GM06990 (cell line): ENCODE data around the gene CLDN4.

ENCODE experiments used
- DNase-seq: peaks from one replicate; pipeline ENCODE4 v3.0.0-alpha.2; 2011; ENCODE audit not compliant: insufficient read length; ENCODE audit errors: extremely low read depth
- H3K27me3 ChIP-seq: replicated peaks from 2 replicates; pipeline ENCODE4 v1.6.0; 2011; ENCODE audit warnings: low read length; ENCODE audit not compliant: control insufficient read depth, insufficient read depth
- H3K36me3 ChIP-seq: 2 replicates; pipeline ENCODE4 v1.5.1; 2011; ENCODE audit warnings: low read length; ENCODE audit not compliant: control insufficient read depth, insufficient read depth
- H3K4me3 ChIP-seq: replicated peaks from 2 replicates; pipeline ENCODE4 v1.5.1; 2011; ENCODE audit warnings: low read depth, mild to moderate bottlenecking, control low read depth, low read length
- TF ChIP-seq, protein P1 (sequence below): IDR thresholded peaks from 2 replicates; pipeline ENCODE4 v1.5.1; 2011; ENCODE audit warnings: low read length, control low read depth, mild to moderate bottlenecking, inconsistent platforms; ENCODE audit not compliant: insufficient read depth, poor library complexity, severe bottlenecking

CLDN4 gene

DNA sequence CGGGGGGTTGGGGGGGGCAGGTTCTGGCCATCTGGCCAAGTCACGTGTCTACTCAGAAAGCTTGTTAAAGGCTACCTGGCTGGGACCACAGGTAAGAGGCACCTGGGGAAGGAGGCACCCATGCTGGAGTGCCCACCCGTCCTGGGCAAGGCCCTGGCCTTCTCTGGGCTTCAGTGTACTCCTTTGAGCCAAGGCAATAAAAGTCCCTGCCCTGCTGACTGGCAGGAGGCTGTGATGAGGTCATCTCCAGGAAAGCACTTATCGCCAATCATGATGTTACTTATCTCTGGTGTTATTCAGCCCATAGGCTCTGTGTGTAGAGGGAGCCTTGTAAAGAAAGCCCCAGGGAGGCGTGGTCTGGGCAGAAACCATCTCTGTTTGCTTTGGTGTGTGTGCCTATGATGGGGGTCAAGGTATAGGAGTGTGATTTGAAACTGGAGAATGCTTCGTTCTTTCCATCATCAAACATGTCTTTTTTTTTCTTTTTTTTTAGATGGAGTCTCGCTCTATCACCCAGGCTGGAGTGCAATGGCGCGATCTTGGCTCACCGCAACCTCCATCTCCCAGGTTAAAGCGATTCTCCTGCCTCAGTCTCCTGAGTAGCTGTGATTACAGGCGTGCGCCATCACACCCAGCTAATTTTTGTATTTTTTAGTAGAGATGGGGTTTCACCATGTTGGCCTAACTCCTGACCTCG, 2.5 kb upstream of the CLDN4 start:
- Histone ChIP-seq H3K4me3 (no peak overlapping the region), H3K36me3 (no peaks in the 10 kb centered on the region), H3K27me3 (no peaks in the 10 kb centered on the region; the same call in 1 of the 2 replicates)
- TF ChIP-seq, protein P1, sequence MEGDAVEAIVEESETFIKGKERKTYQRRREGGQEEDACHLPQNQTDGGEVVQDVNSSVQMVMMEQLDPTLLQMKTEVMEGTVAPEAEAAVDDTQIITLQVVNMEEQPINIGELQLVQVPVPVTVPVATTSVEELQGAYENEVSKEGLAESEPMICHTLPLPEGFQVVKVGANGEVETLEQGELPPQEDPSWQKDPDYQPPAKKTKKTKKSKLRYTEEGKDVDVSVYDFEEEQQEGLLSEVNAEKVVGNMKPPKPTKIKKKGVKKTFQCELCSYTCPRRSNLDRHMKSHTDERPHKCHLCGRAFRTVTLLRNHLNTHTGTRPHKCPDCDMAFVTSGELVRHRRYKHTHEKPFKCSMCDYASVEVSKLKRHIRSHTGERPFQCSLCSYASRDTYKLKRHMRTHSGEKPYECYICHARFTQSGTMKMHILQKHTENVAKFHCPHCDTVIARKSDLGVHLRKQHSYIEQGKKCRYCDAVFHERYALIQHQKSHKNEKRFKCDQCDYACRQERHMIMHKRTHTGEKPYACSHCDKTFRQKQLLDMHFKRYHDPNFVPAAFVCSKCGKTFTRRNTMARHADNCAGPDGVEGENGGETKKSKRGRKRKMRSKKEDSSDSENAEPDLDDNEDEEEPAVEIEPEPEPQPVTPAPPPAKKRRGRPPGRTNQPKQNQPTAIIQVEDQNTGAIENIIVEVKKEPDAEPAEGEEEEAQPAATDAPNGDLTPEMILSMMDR, result no peak
- DNase-seq, result no peak

DNA sequence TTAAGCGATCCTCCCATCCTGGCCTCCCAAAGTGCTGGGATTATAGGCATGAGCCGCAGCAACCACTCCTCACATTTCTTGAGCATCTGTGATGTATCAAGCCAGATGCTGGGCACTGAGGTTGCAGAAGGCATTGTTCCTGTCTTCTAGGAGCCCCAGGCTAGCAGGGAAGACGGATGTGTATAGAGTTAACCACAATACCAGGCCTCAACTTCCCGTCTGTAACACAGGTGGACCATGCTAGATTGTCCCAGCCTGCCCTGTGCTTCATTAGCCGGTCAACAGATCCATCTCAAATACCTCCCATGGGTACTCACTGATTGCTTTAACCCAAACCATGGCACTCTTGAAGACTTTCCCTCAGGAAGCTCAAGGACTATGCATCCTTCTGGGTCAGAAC, 1.8 kb upstream of the CLDN4 start:
- TF ChIP-seq, protein P1, result no peak
- no peak overlapping the region for H3K4me3 ChIP-seq
- DNase-seq, result no peak
- H3K36me3 ChIP-seq, result no peaks in the 10 kb centered on the region
- no peaks in the 10 kb centered on the region; the same call in 1 of the 2 replicates for H3K27me3 ChIP-seq

DNA sequence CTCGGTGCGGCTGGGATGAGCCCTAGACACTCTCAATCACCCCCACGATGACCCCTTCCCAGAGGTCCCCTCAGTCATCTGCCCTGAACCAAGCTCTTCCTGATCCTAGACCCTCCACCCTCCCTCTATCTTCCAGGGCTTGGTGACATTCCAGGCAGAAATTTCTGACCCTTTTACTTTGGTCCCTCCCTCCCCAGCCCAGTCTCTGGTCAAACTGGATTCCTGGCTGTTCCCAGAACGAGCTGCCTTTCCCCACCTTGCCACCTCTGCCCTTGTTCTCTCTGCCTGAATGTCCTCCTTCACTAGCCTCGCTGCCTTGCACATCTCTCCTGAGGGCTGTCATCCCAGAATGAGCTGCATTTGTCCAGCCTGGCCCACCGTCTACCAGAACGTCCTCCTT, 1.3 kb upstream of the CLDN4 start:
- TF ChIP-seq, protein P1, result no peak
- H3K4me3 ChIP-seq, result no peak overlapping the region

DNA sequence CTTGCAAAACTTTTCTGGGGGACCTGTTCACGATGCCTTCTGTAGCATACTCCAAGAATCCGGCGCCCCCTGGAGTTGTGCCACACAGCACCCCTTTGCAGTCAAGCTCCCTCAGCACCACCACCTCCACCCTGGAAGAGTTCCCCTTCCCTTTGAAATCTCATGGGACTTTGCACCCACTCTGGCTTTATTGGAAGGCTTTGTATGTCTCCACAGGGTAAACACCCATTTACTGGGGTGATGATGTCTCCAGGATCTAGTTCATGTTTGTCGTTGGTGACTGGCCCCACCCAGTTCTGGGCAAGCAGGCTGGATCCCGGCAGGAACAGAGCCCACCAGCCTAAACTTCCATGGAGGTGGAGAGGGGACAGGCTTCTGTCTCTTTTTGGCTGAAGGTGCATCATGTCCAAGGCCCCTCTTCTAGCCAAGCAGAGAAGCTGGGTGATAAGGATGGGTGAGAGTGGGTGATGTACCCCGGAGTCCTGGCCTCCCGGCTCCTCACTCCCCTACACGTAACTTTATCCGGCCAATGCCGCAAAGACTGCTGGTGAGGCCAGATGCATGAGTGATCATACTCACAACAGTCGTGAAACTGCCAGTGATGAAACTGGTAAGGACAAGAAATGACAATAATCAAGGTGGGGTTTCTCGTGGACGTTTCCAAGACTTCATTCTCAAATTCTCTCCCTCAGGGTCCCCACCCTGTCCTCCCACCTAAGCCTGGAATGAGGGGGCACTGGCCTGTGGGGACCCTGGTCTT, 695 bp upstream of the CLDN4 start:
- no peak for DNase-seq
- Histone ChIP-seq H3K4me3 (no peak overlapping the region), H3K27me3 (no peaks in the 10 kb centered on the region; the same call in 1 of the 2 replicates), H3K36me3 (no peaks in the 10 kb centered on the region)
- TF ChIP-seq, protein P1, result no peak

More for the DNA sequence above, 1.3 kb upstream of the CLDN4 start:
- DNase-seq, result no peak
- Histone ChIP-seq H3K36me3 (no peaks in the 10 kb centered on the region), H3K27me3 (no peaks in the 10 kb centered on the region; the same call in 1 of the 2 replicates)

DNA sequence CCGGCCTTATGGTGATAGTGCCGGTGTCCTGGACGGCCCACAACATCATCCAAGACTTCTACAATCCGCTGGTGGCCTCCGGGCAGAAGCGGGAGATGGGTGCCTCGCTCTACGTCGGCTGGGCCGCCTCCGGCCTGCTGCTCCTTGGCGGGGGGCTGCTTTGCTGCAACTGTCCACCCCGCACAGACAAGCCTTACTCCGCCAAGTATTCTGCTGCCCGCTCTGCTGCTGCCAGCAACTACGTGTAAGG, 713 bp downstream of the CLDN4 start:
- H3K4me3 ChIP-seq, result no peak overlapping the region
- no peaks in the 10 kb centered on the region; the same call in 1 of the 2 replicates for H3K27me3 ChIP-seq
- DNase-seq, result no peak
- TF ChIP-seq, protein P1, result no peak
- H3K36me3 ChIP-seq, result no peaks in the 10 kb centered on the region
